SIG-M5 (cell line): ENCODE results near the gene GP2.
"Not testable (repeated sequence)": the region's sequence is repeated elsewhere in the genome, so short reads cannot be mapped to it uniquely, and the experiment has no call there.

Experiments
- DNase-seq: peaks from one replicate; lab custom pipeline; 2025; lab: John Stamatoyannopoulos, UW

Gene GP2

DNA sequence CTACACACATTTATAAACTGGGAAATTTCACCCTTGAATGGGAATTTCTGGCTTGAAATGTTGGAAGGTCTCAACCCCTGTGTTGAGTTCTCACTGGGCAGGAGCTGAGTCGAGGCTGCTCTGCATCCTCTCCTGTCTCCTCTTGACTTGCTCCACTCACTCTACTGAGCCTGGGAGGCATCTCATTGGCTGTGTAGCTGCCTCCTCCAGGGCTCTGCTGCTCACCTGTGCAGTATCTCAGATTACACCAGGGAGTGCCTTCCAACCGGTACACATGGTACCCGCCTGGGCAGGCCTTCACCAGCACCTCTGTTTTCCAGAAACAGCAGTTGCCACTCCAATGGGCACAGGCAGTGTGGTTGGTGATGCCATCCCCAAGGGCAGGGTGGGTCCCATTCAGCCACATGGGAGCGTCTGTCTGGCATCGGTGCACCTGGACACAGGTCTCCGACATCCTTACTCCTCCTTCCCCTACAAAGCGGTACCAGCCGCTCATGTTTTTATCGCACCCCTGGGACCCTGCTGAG lies 3.7 kb downstream of the GP2 start:
- no peak for DNase-seq

DNA sequence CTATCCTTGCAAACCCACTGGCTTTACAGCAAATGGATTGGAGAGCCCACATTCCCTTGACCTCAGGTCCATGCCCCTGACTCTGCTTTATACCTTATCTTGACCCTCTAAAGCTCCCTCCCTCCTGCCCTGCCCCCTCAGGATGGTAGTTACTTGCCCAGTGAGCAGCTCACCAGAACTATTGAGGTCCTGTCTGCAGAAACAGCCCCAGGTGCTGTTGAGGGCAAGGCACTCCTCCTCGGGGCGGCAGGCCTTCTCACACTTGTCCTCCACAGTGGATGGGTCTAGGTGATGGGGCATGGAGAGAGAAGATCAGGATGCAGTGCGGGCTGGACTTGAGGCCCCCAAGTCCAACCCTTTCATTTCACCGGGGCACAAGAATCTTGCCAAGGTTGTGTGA lies 4.6 kb downstream of the GP2 start:
- no peak for DNase-seq

DNA sequence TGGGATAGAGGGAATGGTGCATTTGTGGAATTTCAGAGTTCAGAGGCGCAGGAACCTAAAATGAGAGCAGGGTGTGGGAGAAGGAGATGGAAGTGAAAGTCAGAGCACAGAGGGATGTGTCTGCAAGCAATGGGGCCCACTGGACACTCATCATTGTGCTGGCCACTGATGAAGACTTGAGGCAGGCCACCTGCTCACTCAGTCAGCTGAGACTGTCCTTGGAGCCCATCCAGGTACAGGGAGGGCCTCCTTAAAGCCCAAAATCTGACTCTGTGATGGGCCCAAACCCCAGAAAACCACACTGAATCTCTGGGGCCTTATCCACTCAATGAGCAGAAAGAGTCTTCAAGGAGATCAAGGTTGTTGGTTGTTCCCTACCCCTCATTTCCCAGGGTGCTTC lies 5.6 kb downstream of the GP2 start:
- DNase-seq: no peak

DNA sequence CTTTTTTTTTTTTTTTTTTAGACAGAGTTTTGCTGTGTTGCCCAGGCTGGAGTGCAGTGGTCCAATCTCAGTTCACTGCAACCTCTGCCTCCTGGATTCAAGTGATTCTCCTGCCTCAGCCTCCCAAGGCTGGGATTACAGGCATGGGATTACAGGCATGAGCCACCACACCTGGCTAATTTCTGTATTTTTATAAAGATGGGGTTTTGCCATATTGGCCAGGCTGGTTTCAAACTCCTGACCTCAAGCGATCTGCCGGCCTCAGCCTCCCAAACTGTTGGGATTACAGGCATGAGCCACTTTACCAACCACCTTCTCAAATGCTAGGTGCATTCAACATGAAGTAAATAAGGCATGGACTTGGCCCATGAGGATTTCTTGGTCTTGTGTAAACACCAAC lies 6.3 kb downstream of the GP2 start:
- DNase-seq: not testable (repeated sequence)

DNA sequence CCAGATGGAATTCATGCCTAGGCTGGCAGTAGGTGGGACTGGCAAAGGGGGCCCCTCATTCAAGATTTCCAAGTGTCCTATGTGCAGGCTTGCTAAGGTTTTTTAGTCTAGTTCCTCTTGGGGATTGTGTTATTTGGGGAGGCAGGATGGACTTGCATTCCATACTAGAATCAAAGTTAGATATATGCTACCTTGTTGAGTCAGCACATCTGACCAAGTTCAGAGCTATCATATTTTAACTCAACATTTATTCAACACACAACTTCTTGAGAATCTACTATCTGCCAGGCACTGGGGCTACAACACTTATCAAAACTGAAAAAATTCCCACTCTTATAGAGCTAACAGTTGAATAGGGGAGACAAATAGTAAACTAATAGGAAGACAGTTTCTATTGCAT lies 6.7 kb downstream of the GP2 start:
- no peak for DNase-seq

DNA sequence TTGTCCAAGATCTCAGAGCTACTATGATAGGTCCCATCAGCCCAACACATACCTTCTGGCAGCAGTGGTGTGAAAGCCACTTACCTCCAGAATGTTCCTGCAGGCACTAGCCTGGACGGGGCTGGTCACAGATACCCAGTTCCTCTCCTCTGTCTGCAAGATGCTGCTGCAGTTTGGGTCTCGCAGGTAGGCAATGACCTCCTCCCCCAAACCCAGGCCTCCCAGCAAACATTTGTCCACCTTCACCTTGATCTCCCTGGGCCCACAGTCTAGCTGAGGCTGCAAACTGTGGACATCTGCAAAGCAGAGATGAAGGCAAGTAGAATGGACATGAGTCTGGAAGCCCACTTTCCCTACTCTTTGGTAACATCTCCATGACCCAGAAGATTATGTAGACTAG lies 7.1 kb downstream of the GP2 start:
- DNase-seq: no peak

- no peak for DNase-seq
Measured at GRCh38 chr16:20319406-20319805, 7.9 kb downstream of the GP2 start.

GRCh38 chr16:20318437-20318836 lies 8.9 kb downstream of the GP2 start:
- no peak for DNase-seq

DNA sequence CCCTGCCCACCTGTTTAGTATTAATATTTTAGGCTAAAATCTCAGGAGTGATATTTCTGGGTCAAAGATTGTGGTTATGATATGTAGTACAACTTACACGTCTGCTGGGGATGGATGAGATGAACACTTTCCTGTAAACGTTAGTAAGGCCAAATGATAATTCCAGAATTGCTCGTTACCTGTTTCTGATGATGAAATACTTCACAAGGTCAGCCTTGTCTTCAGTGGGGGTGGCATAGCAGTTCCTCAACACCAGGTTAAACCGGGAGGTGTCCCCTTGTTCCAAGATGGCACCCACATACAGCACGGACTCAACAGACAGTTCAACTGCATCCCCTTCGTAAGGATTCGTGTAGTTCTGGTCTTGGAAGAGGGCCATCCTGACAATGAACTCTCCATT lies 9.3 kb downstream of the GP2 start:
- DNase-seq: no peak

DNA sequence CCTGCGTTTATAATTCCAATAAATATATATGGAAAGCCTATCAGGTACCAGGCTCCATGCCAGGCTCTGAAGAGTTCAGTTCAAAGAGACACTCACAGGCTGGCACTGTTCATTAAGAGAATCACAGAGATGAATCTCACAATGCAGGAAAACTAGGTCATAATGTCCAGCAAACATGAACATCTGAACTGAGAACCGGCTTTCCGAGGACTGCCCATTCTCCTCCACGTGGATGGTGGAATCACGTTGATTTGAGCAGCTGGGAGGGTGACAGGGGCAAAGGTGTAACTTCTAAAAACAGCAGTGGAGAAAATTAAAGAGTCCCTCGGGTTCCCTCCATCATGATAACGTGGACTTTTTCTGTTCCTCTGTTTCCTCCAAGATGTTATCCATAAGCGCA lies 10.2 kb downstream of the GP2 start:
- DNase-seq: no peak

GRCh38 chr16:20316715-20317114 lies 10.6 kb downstream of the GP2 start:
- no peak for DNase-seq

GRCh38 chr16:20315764-20316163 lies 11.5 kb downstream of the GP2 start:
- no peak for DNase-seq

DNA sequence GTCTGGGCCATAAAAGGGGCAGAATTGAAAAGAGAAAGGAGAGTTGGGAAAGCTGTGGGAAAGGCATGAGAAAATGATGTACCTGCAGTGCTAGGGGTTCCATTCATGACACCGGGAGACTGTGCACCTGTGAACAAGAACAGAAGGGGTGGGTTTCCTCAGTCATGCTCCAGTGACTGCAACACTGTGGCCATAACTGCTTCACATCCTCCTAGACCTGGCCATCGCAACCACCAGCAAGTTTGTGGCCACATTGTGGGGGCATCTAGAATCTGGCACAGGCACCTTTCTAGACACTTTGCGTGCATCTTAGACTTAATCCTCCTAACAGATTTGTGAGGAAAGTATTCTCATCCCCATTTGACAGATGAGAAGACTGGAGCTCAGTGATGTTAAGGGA lies 12.7 kb downstream of the GP2 start:
- DNase-seq: no peak

- no peak for DNase-seq
Measured at GRCh38 chr16:20313741-20314140, 13.6 kb downstream of the GP2 start.

DNA sequence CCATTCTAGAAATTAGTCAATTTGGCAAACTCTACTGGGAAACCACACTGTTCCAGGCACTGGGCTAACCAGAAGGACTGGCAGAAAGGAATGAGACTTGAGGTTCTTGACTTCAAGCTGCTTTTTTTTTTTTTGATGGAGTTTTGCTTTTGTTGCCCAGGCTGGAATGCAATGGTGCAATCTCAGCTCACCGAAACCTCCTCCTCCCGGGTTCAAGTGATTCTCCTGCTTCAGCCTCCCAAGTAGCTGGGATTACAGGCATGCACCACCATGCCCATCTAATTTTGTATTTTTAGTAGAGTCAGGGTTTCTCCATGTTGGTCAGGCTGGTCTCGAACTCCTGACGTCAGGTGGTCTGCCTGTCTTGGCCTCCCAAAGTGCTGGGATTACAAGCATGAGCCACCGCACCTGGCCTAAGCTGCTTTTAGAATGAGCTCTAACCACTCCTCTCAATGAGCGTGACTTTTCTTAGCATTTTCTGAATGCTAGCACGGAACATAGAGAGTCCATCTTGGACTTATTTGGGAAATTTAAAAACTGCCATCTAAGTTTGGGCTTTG lies 14.7 kb downstream of the GP2 start:
- not testable (repeated sequence) for DNase-seq

DNA sequence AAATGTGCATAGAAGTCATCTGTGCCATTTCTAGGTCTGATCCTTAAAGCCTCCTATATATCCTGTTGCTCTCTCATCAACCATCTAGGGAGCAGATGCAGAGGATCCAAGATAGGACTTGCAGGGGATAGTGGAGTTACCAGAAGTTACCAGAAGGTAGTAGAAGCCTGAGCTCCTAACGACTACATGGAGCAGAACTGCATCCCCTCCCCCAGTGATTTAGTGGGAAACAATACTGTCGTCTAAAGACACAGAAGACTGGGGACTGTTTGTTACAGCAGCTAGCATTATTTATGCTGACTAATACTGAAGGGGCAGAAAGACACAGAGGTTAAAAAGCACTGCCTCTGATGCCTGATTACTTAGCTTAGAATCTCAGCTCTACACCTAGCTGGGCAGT lies 15.8 kb downstream of the GP2 start:
- no peak for DNase-seq

GRCh38 chr16:20310421-20311395 lies 16.6 kb downstream of the GP2 start:
- no peak for DNase-seq

- no peak for DNase-seq
Measured at GRCh38 chr16:20309786-20310185, 17.5 kb downstream of the GP2 start.

GRCh38 chr16:20308801-20309590 lies 18.3 kb downstream of the GP2 start:
- no peak for DNase-seq

- DNase-seq: no peak
Measured at GRCh38 chr16:20308266-20308665, 19.0 kb downstream of the GP2 start.

GRCh38 chr16:20307791-20308190 lies 19.5 kb downstream of the GP2 start:
- no peak for DNase-seq

- DNase-seq: no peak
Measured at GRCh38 chr16:20307240-20307671, 20.1 kb downstream of the GP2 start.

GRCh38 chr16:20306401-20306800 lies 20.9 kb downstream of the GP2 start:
- no peak for DNase-seq
